ENCODE measurements around the gene TOR4A.

GRCh38 chr9:137256856-137257255, 20.7 kb upstream of the TOR4A start:
- no peak for TF ChIP-seq CTCF (conservative IDR thresholded peaks at IDR 0.05; ENCODE audit: low read depth, low read length)
- no peak for TF ChIP-seq EZH2 (IDR thresholded peaks at IDR 0.05; ENCODE audit: low read length, unreplicated experiment)
